ENCODE measurements around the gene GYS1. TPM values are rescaled to one million over a fixed set of nuclear protein-coding genes. Genes with fewer than 3 reads are reported as not detected.
A peak's percentile ranks its signal among the peaks of the same experiment; 100 is the strongest.

GYS1 gene
- total and polyA plus RNA-seq, 12 donors, result 23.7 to 63.9 (median 37.3) TPM

DNA sequence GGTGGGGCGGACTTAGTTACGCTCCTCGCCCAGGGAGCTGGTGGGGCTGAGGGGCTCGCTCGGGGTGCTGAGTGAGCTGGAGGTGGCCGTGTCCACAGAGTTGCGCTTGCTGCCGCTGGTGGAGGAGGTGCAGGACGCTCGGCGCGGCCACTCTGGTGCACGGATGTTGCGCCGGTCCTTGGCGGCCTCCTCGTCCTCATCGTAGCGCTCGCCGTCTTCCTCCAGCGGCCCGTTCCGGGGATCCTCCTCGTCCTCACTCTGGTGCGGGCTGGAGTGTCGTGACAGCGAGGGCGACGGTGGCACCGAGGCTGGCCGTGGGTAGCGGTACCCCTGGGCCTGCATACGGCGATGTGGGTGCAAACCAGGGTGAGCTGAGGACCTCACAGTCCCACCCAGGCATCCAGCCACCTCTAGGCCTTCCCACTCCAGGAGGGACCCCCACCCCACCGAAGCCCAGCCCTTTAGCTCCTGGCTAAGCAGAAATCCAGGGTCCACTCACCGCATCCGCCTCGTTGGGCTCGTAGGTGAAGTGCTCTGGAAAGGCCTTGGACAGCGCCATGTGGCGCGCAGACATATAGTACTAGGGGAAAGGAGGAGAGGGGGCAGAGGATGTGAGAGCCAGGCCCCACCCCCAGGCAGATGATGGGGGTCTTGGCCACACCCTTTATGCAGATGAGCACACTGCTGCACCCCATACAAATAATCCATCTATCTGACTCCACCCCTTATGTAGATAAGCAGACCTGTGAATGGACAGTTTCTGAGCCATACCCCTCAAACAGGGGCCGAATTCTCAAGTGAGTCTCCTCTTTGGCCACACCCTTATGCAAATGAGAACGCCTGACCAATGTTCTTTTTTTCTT lies 23.6 kb downstream of the GYS1 start:
- peak in 3 of 7 donors; percentile 33 to 50 (median 45) for DNase-seq
- TF ChIP-seq, protein P1, sequence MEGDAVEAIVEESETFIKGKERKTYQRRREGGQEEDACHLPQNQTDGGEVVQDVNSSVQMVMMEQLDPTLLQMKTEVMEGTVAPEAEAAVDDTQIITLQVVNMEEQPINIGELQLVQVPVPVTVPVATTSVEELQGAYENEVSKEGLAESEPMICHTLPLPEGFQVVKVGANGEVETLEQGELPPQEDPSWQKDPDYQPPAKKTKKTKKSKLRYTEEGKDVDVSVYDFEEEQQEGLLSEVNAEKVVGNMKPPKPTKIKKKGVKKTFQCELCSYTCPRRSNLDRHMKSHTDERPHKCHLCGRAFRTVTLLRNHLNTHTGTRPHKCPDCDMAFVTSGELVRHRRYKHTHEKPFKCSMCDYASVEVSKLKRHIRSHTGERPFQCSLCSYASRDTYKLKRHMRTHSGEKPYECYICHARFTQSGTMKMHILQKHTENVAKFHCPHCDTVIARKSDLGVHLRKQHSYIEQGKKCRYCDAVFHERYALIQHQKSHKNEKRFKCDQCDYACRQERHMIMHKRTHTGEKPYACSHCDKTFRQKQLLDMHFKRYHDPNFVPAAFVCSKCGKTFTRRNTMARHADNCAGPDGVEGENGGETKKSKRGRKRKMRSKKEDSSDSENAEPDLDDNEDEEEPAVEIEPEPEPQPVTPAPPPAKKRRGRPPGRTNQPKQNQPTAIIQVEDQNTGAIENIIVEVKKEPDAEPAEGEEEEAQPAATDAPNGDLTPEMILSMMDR (IDR thresholded peaks at IDR 0.05), result no peak
- TF ChIP-seq POLR2A (IDR thresholded peaks at IDR 0.05), result peak in 1 of 2 donors; percentile 23
- H3K36me3 ChIP-seq (replicated peaks in 1 of 2), result peaks cover 0 to 60% of the 10 kb centered on the region in 2 donors

DNA sequence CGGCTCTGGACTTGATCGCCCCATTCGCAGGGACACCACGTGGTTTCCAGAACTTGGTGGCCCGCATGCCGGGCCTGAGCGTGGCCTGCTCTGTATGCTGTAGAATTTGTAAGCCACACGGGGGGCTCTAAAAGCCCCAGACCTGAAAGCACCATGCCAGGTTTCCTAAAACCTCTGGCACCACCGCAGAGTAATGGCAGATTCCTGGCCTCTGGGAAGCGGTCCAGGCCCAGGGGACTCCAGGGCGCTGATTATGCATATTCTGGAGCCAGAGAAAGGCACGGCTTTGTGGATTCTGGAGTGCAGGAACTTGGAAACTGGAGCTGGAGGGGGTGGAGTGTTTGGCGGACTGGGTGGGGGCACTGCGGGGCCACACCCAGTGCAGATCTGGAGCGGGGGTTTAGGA lies 24.3 kb downstream of the GYS1 start:
- Histone ChIP-seq H3K27me3 (no peaks in the 10 kb centered on the region), H3K36me3 (replicated peaks in 1 of 2) (peaks cover 0 to 53% of the 10 kb centered on the region in 2 donors), H3K9me3 (replicated peaks in 1 of 3) (no peaks in the 10 kb centered on the region), H3K4me3 (no peak overlapping the region), H3K4me1 (replicated peaks in 1 of 2) (peaks cover 23 to 27% of the 10 kb centered on the region in 2 donors), H3K27ac (peak overlapping the region in 1 of 5 donors; percentile 96)
- WGBS, 4 donors, result 84 to 97% (median 93%) methylated on average over 3 to 15 of the region's 15 CpGs
- TF ChIP-seq POLR2A (IDR thresholded peaks at IDR 0.05), result no peak
- TF ChIP-seq, protein P1 (IDR thresholded peaks at IDR 0.05), result no peak
- intact Hi-C loops (cut with DNase I), result loop anchor here (5.0 to 10.0 kb wide), 2 partner anchors 94 to 132 kb away; partner anchors contain the start of genes HSD17B14 (in 1 of the 2) and PPP1R15A (in 1 of the 2)
- DNase-seq, result peak in 1 of 7 donors; percentile 51

More for the DNA sequence above, 23.6 kb downstream of the GYS1 start:
- H3K27ac ChIP-seq, result no peak overlapping the region
- H3K27me3 ChIP-seq, result no peaks in the 10 kb centered on the region
- intact Hi-C loops (cut with DNase I), result loop anchor here (5.0 to 10.0 kb wide), 3 partner anchors 95 to 172 kb away; partner anchors contain the start of genes HSD17B14 (in 1 of the 2) and PPP1R15A (in 1 of the 2)
- no peaks in the 10 kb centered on the region for H3K9me3 ChIP-seq (replicated peaks in 1 of 3)
- peaks cover 16 to 20% of the 10 kb centered on the region in 2 donors for H3K4me1 ChIP-seq (replicated peaks in 1 of 2)
- WGBS, 4 donors, result 90 to 95% (median 94%) methylated on average over 20 to 45 of the region's 45 CpGs
- no peak overlapping the region for H3K4me3 ChIP-seq

DNA sequence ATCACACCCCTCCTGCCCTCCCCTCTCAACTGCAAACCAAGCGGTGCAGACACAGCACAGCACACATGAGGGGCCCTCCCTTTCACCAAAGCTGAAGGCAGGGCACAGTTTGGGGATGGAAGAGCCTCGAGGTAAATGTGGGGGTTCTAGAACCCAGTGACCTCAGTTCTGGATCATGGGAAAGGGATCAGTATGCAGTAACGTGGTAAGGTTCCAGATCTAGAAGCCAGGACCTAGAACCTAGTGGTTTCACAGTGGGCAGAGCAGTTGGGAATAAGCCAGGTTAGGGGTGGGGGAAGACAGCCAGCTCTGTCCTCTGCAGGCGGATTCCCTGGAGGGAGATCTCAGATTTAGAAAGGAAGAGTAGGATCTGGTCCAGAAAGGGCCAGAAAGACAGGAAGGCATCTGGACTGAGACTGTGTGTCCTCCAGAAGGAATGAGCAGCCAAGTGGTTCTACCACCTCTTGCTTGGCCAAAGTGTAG lies 24.9 kb downstream of the GYS1 start:
- peak overlapping the region in 3 of 5 donors; percentile 77 to 96 (median 93) for H3K27ac ChIP-seq
- WGBS, 4 donors, result 65 to 72% (median 69%) methylated on average over 4 of the region's 4 CpGs
- no peak overlapping the region for H3K4me3 ChIP-seq
- H3K27me3 ChIP-seq, result no peaks in the 10 kb centered on the region
- peaks cover 0 to 47% of the 10 kb centered on the region in 2 donors for H3K36me3 ChIP-seq (replicated peaks in 1 of 2)
- H3K4me1 ChIP-seq (replicated peaks in 1 of 2), result peaks cover 29 to 33% of the 10 kb centered on the region in 2 donors
- no peak for DNase-seq
- peak in 1 of 2 donors; percentile 4 for TF ChIP-seq POLR2A (IDR thresholded peaks at IDR 0.05)
- TF ChIP-seq, protein P1 (IDR thresholded peaks at IDR 0.05), result peak in 1 of 6 experiments; percentile 9
- intact Hi-C loops (cut with DNase I), result loop anchor here (5.0 to 10.0 kb wide), 2 partner anchors 93 to 131 kb away; partner anchors contain the start of genes HSD17B14 (in 1 of the 2) and PPP1R15A (in 1 of the 2)
- H3K9me3 ChIP-seq (replicated peaks in 1 of 3), result no peaks in the 10 kb centered on the region

Data from adrenal gland (tissue), 12 donors.